HepG2 (cell line): ENCODE results near the gene PLEKHG2. TPM values are rescaled to one million over a fixed set of nuclear protein-coding genes. Genes with fewer than 3 reads are reported as not detected.
A peak's percentile ranks its signal among the peaks of the same experiment; 100 is the strongest.

ENCODE experiments used
- AGO1 ChIP-seq: fragments of 200-400 bp; formaldehyde crosslinking; IDR thresholded peaks from 2 replicates; pipeline ENCODE4 v1.6.1; 2017; ENCODE audit warnings: mild to moderate bottlenecking, low read depth, low read length, moderate library complexity; ENCODE audit not compliant: poor library complexity, severe bottlenecking
- CREB1 ChIP-seq, 2 experiments: fragments of 450-650 bp in 1 of 2; IDR thresholded peaks; 2 replicates each; pipeline ENCODE4 v1.6.1; 2016 to 2017; ENCODE audit warnings: control low read depth in 1 of 2, mild to moderate bottlenecking in 1 of 2, missing compliant biosample characterization in 1 of 2, missing genetic modification characterization in 1 of 2
- CREM ChIP-seq, 2 experiments: sonication (generic) in 1 of 2; formaldehyde crosslinking in 1 of 2; IDR thresholded peaks; 2 replicates each; pipeline versions ENCODE4 v1.4.0 to v1.6.1; 2016 to 2020; ENCODE audit warnings: antibody characterized with exemption in 1 of 2, mild to moderate bottlenecking in 1 of 2, missing genetic modification reagents in 1 of 2
- HMG20A ChIP-seq: IDR thresholded peaks from 2 replicates; pipeline ENCODE4 v1.6.1; 2016; ENCODE audit warnings: borderline replicate concordance
- IRX3 ChIP-seq: sonication (generic); formaldehyde crosslinking; IDR thresholded peaks from 2 replicates; pipeline ENCODE4 v1.8.1; 2023; ENCODE audit warnings: mild to moderate bottlenecking, low read depth, missing genetic modification reagents, borderline replicate concordance
- ISX ChIP-seq: sonication (generic); formaldehyde crosslinking; conservative IDR thresholded peaks from 2 replicates; pipeline ENCODE4 v1.5.0; 2020; ENCODE audit warnings: missing genetic modification reagents
- MBD4 ChIP-seq: IDR thresholded peaks from 2 replicates; pipeline ENCODE4 v1.6.1; 2012; ENCODE audit warnings: low read length, inconsistent platforms, borderline replicate concordance
- NFYC ChIP-seq: IDR thresholded peaks from 2 replicates; pipeline ENCODE4 v1.6.1; 2016; ENCODE audit warnings: missing genetic modification reagents, missing compliant biosample characterization
- NR1H2 ChIP-seq: sonication (generic); formaldehyde crosslinking; IDR thresholded peaks from 2 replicates; pipeline ENCODE4 v1.8.1; 2022; ENCODE audit warnings: low read depth, missing genetic modification reagents, borderline replicate concordance
- NR2F6 ChIP-seq, 2 experiments: IDR thresholded peaks; 2 replicates each; pipeline ENCODE4 v1.6.1; 2016; ENCODE audit warnings: antibody characterized with exemption in 1 of 2, mild to moderate bottlenecking in 1 of 2
- PPARG ChIP-seq: conservative IDR thresholded peaks from 2 replicates; pipeline ENCODE4 v1.6.1; 2016; ENCODE audit warnings: missing biosample characterization, missing genetic modification reagents
- SETDB1 ChIP-seq: sonication (generic); formaldehyde crosslinking; IDR thresholded peaks from 2 replicates; pipeline ENCODE4 v1.5.1; 2020; ENCODE audit warnings: missing genetic modification reagents, mild to moderate bottlenecking, borderline replicate concordance
- SIN3B ChIP-seq: fragments of 150-350 bp; IDR thresholded peaks from 2 replicates; pipeline ENCODE4 v1.6.1; 2014; ENCODE audit warnings: low read length
- SNRNP70 ChIP-seq: fragments of 200-400 bp; formaldehyde crosslinking; IDR thresholded peaks from 2 replicates; pipeline ENCODE4 v1.6.1; 2017; ENCODE audit warnings: mild to moderate bottlenecking, low read depth, low read length, moderate library complexity
- SRSF9 ChIP-seq: fragments of 200-400 bp; formaldehyde crosslinking; IDR thresholded peaks from 2 replicates; pipeline ENCODE4 v1.6.1; 2018; ENCODE audit warnings: borderline replicate concordance, mild to moderate bottlenecking, low read depth, low read length; ENCODE audit not compliant: insufficient read depth, poor library complexity, severe bottlenecking
- TARDBP ChIP-seq: sonication (generic); formaldehyde crosslinking; IDR thresholded peaks from 2 replicates; pipeline ENCODE4 v1.8.0; 2022; ENCODE audit warnings: mild to moderate bottlenecking, missing genetic modification reagents
- ZNF205 ChIP-seq: IDR thresholded peaks from 2 replicates; pipeline ENCODE4 v1.6.1; 2018; ENCODE audit warnings: missing biosample characterization, missing genetic modification reagents
- ZNF256 ChIP-seq: sonication (generic); formaldehyde crosslinking; conservative IDR thresholded peaks from 2 replicates; pipeline ENCODE4 v1.4.0; 2020; ENCODE audit warnings: missing genetic modification reagents
- ZNF510 ChIP-seq: sonication (generic); formaldehyde crosslinking; IDR thresholded peaks from 2 replicates; pipeline ENCODE4 v1.4.0; 2020; ENCODE audit warnings: low read depth, mild to moderate bottlenecking, missing genetic modification reagents
- ZNF564 ChIP-seq: sonication (generic); formaldehyde crosslinking; IDR thresholded peaks from 2 replicates; pipeline ENCODE4 v1.8.1; 2023; ENCODE audit warnings: mild to moderate bottlenecking, missing genetic modification reagents
- ZNF569 ChIP-seq: sonication (generic); formaldehyde crosslinking; IDR thresholded peaks from 2 replicates; pipeline ENCODE4 v1.5.0; 2020; ENCODE audit warnings: mild to moderate bottlenecking, missing genetic modification reagents, moderate library complexity, borderline replicate concordance
- ZNF597 ChIP-seq: sonication (generic); formaldehyde crosslinking; IDR thresholded peaks from 2 replicates; pipeline ENCODE4 v1.5.0; 2020; ENCODE audit warnings: missing genetic modification reagents
- ZNF781 ChIP-seq: sonication (generic); formaldehyde crosslinking; IDR thresholded peaks from 2 replicates; pipeline ENCODE4 v1.5.1; 2020; ENCODE audit warnings: borderline replicate concordance, mild to moderate bottlenecking, missing genetic modification reagents; ENCODE audit errors: not compliant biosample characterization
- polyA plus RNA-seq, 8 experiments: library from polyadenylated mRNA; depleted of rRNA in 3 of 8; stranded (reverse) in 7 of 8; unstranded in 1 of 8; fragments of >200 nt; fragmentation: Illumina TruSeq in 4 of 8; extraction: Trizol in 4 of 8; gene quantifications; 2 replicates each; pipeline versions ENCODE4 v1.2.1 to v1.2.3, GENCODE V29; 2011 to 2016; ENCODE audit warnings: low read depth in 4 of 8, missing spikeins in 1 of 8, mixed read lengths in 1 of 8; ENCODE audit not compliant: insufficient read depth in 1 of 8
- total RNA-seq, 5 experiments: library from RNA; depleted of rRNA; stranded (reverse); fragments of >200 nt; fragmentation: Illumina TruSeq; extraction: Trizol; gene quantifications; 2 replicates each; pipeline ENCODE4 v1.2.3, GENCODE V29; 2016; ENCODE audit warnings: low read depth in 1 of 5
- TF ChIP-seq, protein P1 (sequence below): sonication (generic); formaldehyde crosslinking; IDR thresholded peaks from 2 replicates; pipeline ENCODE4 v1.4.0; 2020; ENCODE audit warnings: missing genetic modification reagents
- TF ChIP-seq, protein P2 (sequence below): IDR thresholded peaks from 2 replicates; pipeline ENCODE4 v1.6.1; 2016
- TF ChIP-seq, protein P3 (sequence below): sonication (generic); formaldehyde crosslinking; IDR thresholded peaks from 2 replicates; pipeline ENCODE4 v1.4.0; 2020; ENCODE audit warnings: mild to moderate bottlenecking, low read depth, missing genetic modification reagents

PLEKHG2 gene
- total and polyA plus RNA-seq, 2 of the 13 experiments (the other 11 are each of a cell fraction or from before 2014, with no cell fraction given), result 3.6 to 6.8 TPM

- TF ChIP-seq ZNF597 (CRISPR knock-in tag), result no peak
- TF ChIP-seq NR2F6 (IDR thresholded peaks at IDR 0.05), result no peak
- no peak; the same call in 1 of the 2 replicates for TF ChIP-seq NR2F6 (CRISPR knock-in tag; IDR thresholded peaks at IDR 0.05)
- no peak for TF ChIP-seq PPARG
- no peak for TF ChIP-seq CREB1 (IDR thresholded peaks at IDR 0.05)
- no peak for TF ChIP-seq CREB1 (CRISPR knock-in tag; IDR thresholded peaks at IDR 0.05)
- no peak for TF ChIP-seq SNRNP70
- TF ChIP-seq ZNF569 (CRISPR knock-in tag), result no peak
- TF ChIP-seq ISX (CRISPR knock-in tag), result no peak
- TF ChIP-seq ZNF205, result no peak
- TF ChIP-seq, protein P1, sequence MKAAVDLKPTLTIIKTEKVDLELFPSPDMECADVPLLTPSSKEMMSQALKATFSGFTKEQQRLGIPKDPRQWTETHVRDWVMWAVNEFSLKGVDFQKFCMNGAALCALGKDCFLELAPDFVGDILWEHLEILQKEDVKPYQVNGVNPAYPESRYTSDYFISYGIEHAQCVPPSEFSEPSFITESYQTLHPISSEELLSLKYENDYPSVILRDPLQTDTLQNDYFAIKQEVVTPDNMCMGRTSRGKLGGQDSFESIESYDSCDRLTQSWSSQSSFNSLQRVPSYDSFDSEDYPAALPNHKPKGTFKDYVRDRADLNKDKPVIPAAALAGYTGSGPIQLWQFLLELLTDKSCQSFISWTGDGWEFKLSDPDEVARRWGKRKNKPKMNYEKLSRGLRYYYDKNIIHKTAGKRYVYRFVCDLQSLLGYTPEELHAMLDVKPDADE (CRISPR knock-in tag), result no peak
- TF ChIP-seq ZNF510, result 0 out of 2 replicates have a peak, but pooled peaks have one; percentile 34
- TF ChIP-seq NR1H2 (CRISPR knock-in tag), result no peak
- TF ChIP-seq TARDBP (CRISPR knock-in tag), result no peak
- no peak for TF ChIP-seq ZNF781 (CRISPR knock-in tag)
- 0 out of 2 replicates have a peak, but pooled peaks have one; percentile 12 for TF ChIP-seq CREM (IDR thresholded peaks at IDR 0.05)
- TF ChIP-seq CREM (CRISPR knock-in tag; IDR thresholded peaks at IDR 0.05), result no peak
- no peak for TF ChIP-seq SETDB1 (CRISPR knock-in tag)
- TF ChIP-seq AGO1, result no peak
- no peak for TF ChIP-seq IRX3 (CRISPR knock-in tag)
- no peak for TF ChIP-seq MBD4
- no peak for TF ChIP-seq HMG20A
- TF ChIP-seq, protein P2, sequence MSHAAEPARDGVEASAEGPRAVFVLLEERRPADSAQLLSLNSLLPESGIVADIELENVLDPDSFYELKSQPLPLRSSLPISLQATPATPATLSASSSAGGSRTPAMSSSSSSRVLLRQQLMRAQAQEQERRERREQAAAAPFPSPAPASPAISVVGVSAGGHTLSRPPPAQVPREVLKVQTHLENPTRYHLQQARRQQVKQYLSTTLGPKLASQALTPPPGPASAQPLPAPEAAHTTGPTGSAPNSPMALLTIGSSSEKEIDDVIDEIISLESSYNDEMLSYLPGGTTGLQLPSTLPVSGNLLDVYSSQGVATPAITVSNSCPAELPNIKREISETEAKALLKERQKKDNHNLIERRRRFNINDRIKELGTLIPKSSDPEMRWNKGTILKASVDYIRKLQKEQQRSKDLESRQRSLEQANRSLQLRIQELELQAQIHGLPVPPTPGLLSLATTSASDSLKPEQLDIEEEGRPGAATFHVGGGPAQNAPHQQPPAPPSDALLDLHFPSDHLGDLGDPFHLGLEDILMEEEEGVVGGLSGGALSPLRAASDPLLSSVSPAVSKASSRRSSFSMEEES (CRISPR knock-in tag), result no peak
- TF ChIP-seq, protein P3, sequence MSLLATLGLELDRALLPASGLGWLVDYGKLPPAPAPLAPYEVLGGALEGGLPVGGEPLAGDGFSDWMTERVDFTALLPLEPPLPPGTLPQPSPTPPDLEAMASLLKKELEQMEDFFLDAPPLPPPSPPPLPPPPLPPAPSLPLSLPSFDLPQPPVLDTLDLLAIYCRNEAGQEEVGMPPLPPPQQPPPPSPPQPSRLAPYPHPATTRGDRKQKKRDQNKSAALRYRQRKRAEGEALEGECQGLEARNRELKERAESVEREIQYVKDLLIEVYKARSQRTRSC (CRISPR knock-in tag), result peak; percentile 28; the same call in 1 of the 2 replicates
- TF ChIP-seq SIN3B, result 0 out of 2 replicates have a peak, but pooled peaks have one; percentile 53
- TF ChIP-seq SRSF9, result no peak
- TF ChIP-seq ZNF256, result no peak
- 0 out of 2 replicates have a peak, but pooled peaks have one; percentile 58 for TF ChIP-seq ZNF564 (CRISPR knock-in tag)
- no peak for TF ChIP-seq NFYC (CRISPR knock-in tag)
These were observed 5.6 kb upstream of the PLEKHG2 start, which contains the start of gene ZFP36 (continued) for GRCh38 chr19:39406656-39407409.
